Peyer's patch (tissue), 4 donors: ENCODE data around the gene C15orf61. TPM values are rescaled to one million over a fixed set of nuclear protein-coding genes. Genes with fewer than 3 reads are reported as not detected.

ENCODE experiments used
- DNase-seq, 3 donors: peaks; one replicate each; pipeline ENCODE4 v3.0.0-alpha.2; 2017 to 2019
- H3K27ac ChIP-seq, 4 donors: fragments of 200-600 bp; sonication (generic); one replicate each; pipeline ENCODE4 v1.5.1; 2016 to 2019
- H3K27me3 ChIP-seq, 2 donors: fragments of 200-600 bp; sonication (generic); one replicate each; pipeline ENCODE4 v1.5.1; 2019
- H3K36me3 ChIP-seq, 3 donors: fragments of 200-600 bp; sonication (generic); one replicate each; pipeline ENCODE4 v1.5.1; 2016 to 2019
- H3K4me1 ChIP-seq, 4 donors: fragments of 200-600 bp; sonication (generic); one replicate each; pipeline ENCODE4 v1.5.1; 2016 to 2019
- H3K4me3 ChIP-seq, 4 donors: fragments of 200-600 bp; sonication (generic); 1 replicate in 3 of 4; 2 replicates in 1 of 4; pipeline ENCODE4 v1.5.1; 2016 to 2019; ENCODE audit warnings: mild to moderate bottlenecking in 1 of 4
- H3K9me3 ChIP-seq, 4 donors: fragments of 200-600 bp; sonication (generic); one replicate each; pipeline ENCODE4 v1.5.1; 2016 to 2019; ENCODE audit warnings: mild to moderate bottlenecking in 1 of 4
- CTCF ChIP-seq, 6 experiments: fragments of 450-650 bp in 4 of 6; fragments of 200-600 bp in 2 of 6; sonication (generic) in 1 of 6; IDR thresholded peaks; one replicate each; pipeline ENCODE4 v1.5.1; 2017 to 2019; ENCODE audit warnings: antibody characterized with exemption in 6 of 6, mild to moderate bottlenecking in 3 of 6, moderate library complexity in 1 of 6
- POLR2A ChIP-seq, 2 donors: fragments of 450-650 bp; IDR thresholded peaks; one replicate each; pipeline ENCODE4 v1.5.1; 2017; ENCODE audit warnings: antibody characterized with exemption in 2 of 2, mild to moderate bottlenecking in 2 of 2, moderate library complexity in 2 of 2
- total RNA-seq, 4 donors: library from RNA; depleted of rRNA; stranded (reverse); fragments of >200 nt; gene quantifications; one replicate each; pipeline ENCODE4 v1.1.0, GENCODE V29; 2016

C15orf61 gene
- total RNA-seq, 4 donors from 2014 or later = 2.5 to 10.7 (median 7.6) TPM

- DNase-seq = no peak
- H3K36me3 ChIP-seq = peaks cover 0 to 13% (median 0%) of the 10 kb centered on the region in 3 donors
- no peaks in the 10 kb centered on the region for H3K27me3 ChIP-seq
- no peak for TF ChIP-seq POLR2A (IDR thresholded peaks at IDR 0.05)
- TF ChIP-seq CTCF (IDR thresholded peaks at IDR 0.05) = no peak
- no peak overlapping the region for H3K27ac ChIP-seq
- no peaks in the 10 kb centered on the region for H3K4me1 ChIP-seq
- H3K4me3 ChIP-seq = no peak overlapping the region
- no peaks in the 10 kb centered on the region for H3K9me3 ChIP-seq
These were observed 7.6 kb downstream of the C15orf61 start for GRCh38 chr15:67528513-67528912.

DNA sequence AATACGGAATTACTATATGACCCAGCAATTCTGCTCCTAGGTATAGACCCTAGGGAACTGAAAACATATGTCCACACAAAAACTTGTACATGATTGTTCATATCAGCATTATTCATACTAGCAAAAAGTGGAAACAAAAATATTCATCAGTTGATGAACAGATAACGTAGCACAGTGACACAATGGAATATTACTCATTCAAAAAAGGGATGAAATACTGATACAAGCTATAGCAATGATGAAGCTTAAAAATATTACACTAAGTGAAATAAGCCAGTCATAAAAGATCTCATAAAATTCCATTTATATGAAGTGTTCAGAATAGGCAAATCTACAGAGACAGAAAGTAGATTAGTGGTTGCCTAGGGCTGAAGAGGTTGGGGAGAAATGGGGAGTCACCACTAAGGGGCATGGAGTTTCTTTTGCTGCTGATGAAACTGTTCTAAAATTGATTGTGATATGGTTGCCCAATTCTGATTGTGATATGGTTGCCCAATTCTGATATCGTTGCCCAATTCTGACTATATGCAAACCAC lies 10.5 kb downstream of the C15orf61 start:
- Histone ChIP-seq H3K36me3 (peaks cover 0 to 13% (median 0%) of the 10 kb centered on the region in 3 donors), H3K27ac (no peak overlapping the region), H3K4me3 (no peak overlapping the region), H3K4me1 (no peaks in the 10 kb centered on the region), H3K27me3 (no peaks in the 10 kb centered on the region), H3K9me3 (no peaks in the 10 kb centered on the region)
- no peak for DNase-seq
- TF ChIP-seq CTCF (IDR thresholded peaks at IDR 0.05) (no peak), POLR2A (IDR thresholded peaks at IDR 0.05) (no peak)

DNA sequence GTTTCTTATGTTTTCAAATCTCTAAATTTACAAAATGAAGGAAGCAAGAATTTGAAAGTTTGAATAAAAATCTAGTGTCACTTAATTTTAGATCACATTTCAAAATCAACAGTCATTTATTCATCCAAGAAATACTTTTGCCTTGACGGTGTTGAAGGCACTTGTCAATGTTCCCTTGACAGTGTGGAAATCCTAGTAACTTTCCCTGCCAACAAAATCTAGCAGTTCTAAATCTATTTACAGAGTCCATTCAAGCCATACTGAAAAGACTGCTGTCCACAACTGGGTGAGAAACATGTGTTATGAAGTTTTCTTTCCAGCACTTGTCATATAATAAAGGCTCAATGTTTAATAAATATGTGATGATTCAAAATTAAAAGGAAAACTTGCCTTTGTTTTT lies 12.9 kb downstream of the C15orf61 start:
- TF ChIP-seq POLR2A (IDR thresholded peaks at IDR 0.05) (no peak), CTCF (IDR thresholded peaks at IDR 0.05) (no peak)
- no peak overlapping the region for H3K27ac ChIP-seq
- H3K27me3 ChIP-seq = no peaks in the 10 kb centered on the region
- H3K4me3 ChIP-seq = no peak overlapping the region
- no peaks in the 10 kb centered on the region for H3K4me1 ChIP-seq
- H3K36me3 ChIP-seq = peaks cover 0 to under 1% (median 0%) of the 10 kb centered on the region in 3 donors
- H3K9me3 ChIP-seq = no peaks in the 10 kb centered on the region
- DNase-seq = no peak

DNA sequence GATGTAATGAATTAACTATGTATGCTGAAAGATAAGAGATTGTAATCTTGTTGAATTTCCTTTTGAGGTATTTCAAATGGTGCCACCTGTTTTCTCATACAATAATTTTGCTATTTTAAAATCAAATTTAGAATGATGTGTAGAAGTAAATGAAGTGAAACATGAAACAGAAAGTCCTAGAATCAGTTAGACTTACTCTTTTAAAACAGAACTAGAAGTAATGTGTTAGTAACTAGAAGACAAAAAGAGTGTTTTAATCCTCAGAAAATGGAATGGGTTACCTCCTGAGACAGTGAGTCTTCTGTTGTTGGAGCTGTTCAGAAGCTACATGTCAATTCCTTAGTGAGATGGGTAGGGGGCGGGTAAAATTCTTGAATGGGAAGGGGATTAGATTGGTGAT lies 13.4 kb downstream of the C15orf61 start:
- TF ChIP-seq CTCF (IDR thresholded peaks at IDR 0.05) (no peak), POLR2A (IDR thresholded peaks at IDR 0.05) (no peak)
- H3K4me1 ChIP-seq = no peaks in the 10 kb centered on the region
- H3K27me3 ChIP-seq = no peaks in the 10 kb centered on the region
- DNase-seq = no peak
- H3K36me3 ChIP-seq = no peaks in the 10 kb centered on the region
- H3K4me3 ChIP-seq = no peak overlapping the region
- no peaks in the 10 kb centered on the region for H3K9me3 ChIP-seq
- H3K27ac ChIP-seq = no peak overlapping the region

DNA sequence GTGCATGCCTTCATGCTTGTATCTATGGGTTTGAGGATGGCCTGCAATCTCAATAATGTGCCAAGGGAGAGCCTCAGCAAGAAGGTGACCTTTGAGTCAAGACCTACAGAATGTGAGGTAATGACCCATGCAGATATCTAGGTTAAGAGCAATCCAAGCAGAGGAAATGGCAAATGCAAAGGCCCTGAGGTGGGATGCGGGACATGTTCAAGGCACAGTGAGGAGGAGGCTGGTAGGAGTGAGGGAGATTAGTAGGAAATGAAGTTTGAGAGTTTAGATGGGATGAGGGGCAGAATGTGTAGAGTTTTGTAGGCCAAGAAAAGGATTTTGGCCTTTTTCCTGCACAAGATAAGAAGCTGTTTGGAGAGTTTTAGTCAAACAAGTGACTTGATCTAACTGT lies 16.8 kb downstream of the C15orf61 start:
- H3K27ac ChIP-seq = no peak overlapping the region
- no peak overlapping the region for H3K4me3 ChIP-seq
- H3K36me3 ChIP-seq = no peaks in the 10 kb centered on the region
- DNase-seq = no peak
- no peaks in the 10 kb centered on the region for H3K4me1 ChIP-seq
- H3K27me3 ChIP-seq = no peaks in the 10 kb centered on the region
- H3K9me3 ChIP-seq = no peaks in the 10 kb centered on the region
- no peak for TF ChIP-seq CTCF (IDR thresholded peaks at IDR 0.05)
